ENCODE measurements around the gene HS6ST3. TPM values are rescaled to one million over a fixed set of nuclear protein-coding genes. Genes with fewer than 3 reads are reported as not detected.

The HS6ST3 gene
- total RNA-seq, 2 donors from 2014 or later: 0.02 to 0.13 TPM

GRCh38 chr13:96621634-96622183, 531.8 kb downstream of the HS6ST3 start:
- Histone ChIP-seq H3K27me3 (no peaks in the 10 kb centered on the region), H3K9ac (ENCODE audit: low read depth in 2 of 2, low read length in 2 of 2) (no peak overlapping the region), H3K27ac (no peak overlapping the region), H3K4me1 (no peaks in the 10 kb centered on the region), H3K9me3 (no peaks in the 10 kb centered on the region), H3K36me3 (no peaks in the 10 kb centered on the region), H3K4me3 (no peak overlapping the region)
- no peak for DNase-seq
- TF ChIP-seq, protein P1, sequence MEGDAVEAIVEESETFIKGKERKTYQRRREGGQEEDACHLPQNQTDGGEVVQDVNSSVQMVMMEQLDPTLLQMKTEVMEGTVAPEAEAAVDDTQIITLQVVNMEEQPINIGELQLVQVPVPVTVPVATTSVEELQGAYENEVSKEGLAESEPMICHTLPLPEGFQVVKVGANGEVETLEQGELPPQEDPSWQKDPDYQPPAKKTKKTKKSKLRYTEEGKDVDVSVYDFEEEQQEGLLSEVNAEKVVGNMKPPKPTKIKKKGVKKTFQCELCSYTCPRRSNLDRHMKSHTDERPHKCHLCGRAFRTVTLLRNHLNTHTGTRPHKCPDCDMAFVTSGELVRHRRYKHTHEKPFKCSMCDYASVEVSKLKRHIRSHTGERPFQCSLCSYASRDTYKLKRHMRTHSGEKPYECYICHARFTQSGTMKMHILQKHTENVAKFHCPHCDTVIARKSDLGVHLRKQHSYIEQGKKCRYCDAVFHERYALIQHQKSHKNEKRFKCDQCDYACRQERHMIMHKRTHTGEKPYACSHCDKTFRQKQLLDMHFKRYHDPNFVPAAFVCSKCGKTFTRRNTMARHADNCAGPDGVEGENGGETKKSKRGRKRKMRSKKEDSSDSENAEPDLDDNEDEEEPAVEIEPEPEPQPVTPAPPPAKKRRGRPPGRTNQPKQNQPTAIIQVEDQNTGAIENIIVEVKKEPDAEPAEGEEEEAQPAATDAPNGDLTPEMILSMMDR (IDR thresholded peaks at IDR 0.05): no peak
- intact Hi-C loops (cut with DNase I): no loop called here

DNA sequence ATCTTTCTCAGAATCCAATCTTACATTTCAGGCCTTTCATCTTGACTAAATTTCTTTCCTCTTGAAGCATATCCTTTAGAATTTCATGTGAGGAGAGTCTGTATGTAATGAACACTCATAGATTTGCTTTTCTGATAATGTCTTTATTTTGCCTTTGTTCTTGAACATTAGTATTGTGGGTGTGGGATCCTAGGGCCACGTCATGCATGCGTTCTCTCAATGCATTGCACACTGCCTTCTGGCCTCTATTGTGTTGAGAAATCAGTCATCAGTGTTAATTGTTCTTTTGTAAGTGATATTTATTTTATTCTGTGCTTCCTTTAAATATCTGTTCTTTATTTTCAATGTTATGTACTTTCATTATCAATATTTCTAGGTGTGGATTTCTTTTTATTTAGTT, 539.4 kb downstream of the HS6ST3 start:
- TF ChIP-seq, protein P1 (IDR thresholded peaks at IDR 0.05): no peak
- intact Hi-C loops (cut with DNase I): no loop called here
- H3K9ac ChIP-seq (ENCODE audit: low read depth in 2 of 2, low read length in 2 of 2): no peak overlapping the region
- H3K4me1 ChIP-seq: no peaks in the 10 kb centered on the region
- no peak overlapping the region for H3K27ac ChIP-seq
- DNase-seq: no peak
- H3K4me3 ChIP-seq: no peak overlapping the region
- no peaks in the 10 kb centered on the region for H3K9me3 ChIP-seq
- H3K27me3 ChIP-seq: no peaks in the 10 kb centered on the region
- no peaks in the 10 kb centered on the region for H3K36me3 ChIP-seq

- Histone ChIP-seq H3K27me3 (no peaks in the 10 kb centered on the region), H3K27ac (no peak overlapping the region), H3K4me1 (no peaks in the 10 kb centered on the region), H3K9me3 (no peaks in the 10 kb centered on the region), H3K4me3 (no peak overlapping the region), H3K36me3 (no peaks in the 10 kb centered on the region), H3K9ac (ENCODE audit: low read depth in 2 of 2, low read length in 2 of 2) (no peak overlapping the region)
- TF ChIP-seq, protein P1 (IDR thresholded peaks at IDR 0.05): no peak
- no peak for DNase-seq
- intact Hi-C loops (cut with DNase I): no loop called here
Observed at GRCh38 chr13:96632536-96633320, 542.8 kb downstream of the HS6ST3 start.

- no peak overlapping the region for H3K4me3 ChIP-seq
- intact Hi-C loops (cut with DNase I): no loop called here
- TF ChIP-seq, protein P1 (IDR thresholded peaks at IDR 0.05): no peak
- H3K27ac ChIP-seq: no peak overlapping the region
- no peaks in the 10 kb centered on the region for H3K36me3 ChIP-seq
- H3K27me3 ChIP-seq: no peaks in the 10 kb centered on the region
- no peaks in the 10 kb centered on the region for H3K4me1 ChIP-seq
- H3K9me3 ChIP-seq: no peaks in the 10 kb centered on the region
- H3K9ac ChIP-seq (ENCODE audit: low read depth in 2 of 2, low read length in 2 of 2): no peak overlapping the region
- no peak for DNase-seq
Observed at GRCh38 chr13:96636001-96636709, 546.2 kb downstream of the HS6ST3 start.

DNA sequence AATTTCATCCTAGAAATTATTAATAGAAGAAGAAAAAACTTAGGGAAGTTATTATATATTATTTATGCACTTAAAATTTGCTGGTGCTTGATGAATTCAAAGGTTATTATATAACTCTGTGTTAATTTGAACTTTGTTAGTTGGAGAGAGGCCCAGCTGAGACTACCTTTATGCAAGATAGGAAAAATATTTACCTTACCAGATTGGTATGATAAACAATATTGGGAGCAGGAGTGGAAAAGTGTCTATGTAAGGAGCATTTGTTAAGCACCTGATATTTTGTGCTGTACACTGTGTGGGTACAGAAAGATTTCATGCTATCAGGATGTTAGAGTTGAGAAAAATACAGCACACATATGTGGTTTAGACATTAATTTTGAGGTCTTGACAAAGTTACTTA, 547.1 kb downstream of the HS6ST3 start:
- no peaks in the 10 kb centered on the region for H3K27me3 ChIP-seq
- H3K9ac ChIP-seq (ENCODE audit: low read depth in 2 of 2, low read length in 2 of 2): no peak overlapping the region
- H3K27ac ChIP-seq: no peak overlapping the region
- TF ChIP-seq, protein P1 (IDR thresholded peaks at IDR 0.05): no peak
- H3K4me3 ChIP-seq: no peak overlapping the region
- H3K4me1 ChIP-seq: no peaks in the 10 kb centered on the region
- intact Hi-C loops (cut with DNase I): no loop called here
- H3K36me3 ChIP-seq: no peaks in the 10 kb centered on the region
- DNase-seq: no peak
- no peaks in the 10 kb centered on the region for H3K9me3 ChIP-seq

Measured in colonic mucosa (tissue), 4 donors.